HepG2 (cell line): ENCODE data around the gene ADD2. TPM values are rescaled to one million over a fixed set of nuclear protein-coding genes. Genes with fewer than 3 reads are reported as not detected.

Experiments used
- ATAC-seq: fragments of 200-7000 bp; cut with Tn5 transposase; 3 replicates; pipeline ENCODE4 v1.9.1; 2020; ENCODE audit warnings: mild to moderate bottlenecking, moderate library complexity
- BruUV-seq: library from RNA; stranded (reverse); fragments of 400-500 nt; replicated peaks from 2 replicates; lab custom pipeline; 2021; lab: Mats Ljungman, UMichigan
- CTCF ChIA-PET: fragments of 300-600 bp; formaldehyde crosslinking; extraction: SDS; loops from one replicate; lab custom pipeline; 2021; ENCODE audit warnings: low total read pairs, inconsistent platforms, low intra/inter-chr PET ratio; lab: Yijun Ruan, JAX
- POLR2A ChIA-PET: fragments of 350-600 bp; sonication (Branson Sonifier 250); formaldehyde crosslinking; loops from one replicate; lab custom pipeline; 2020; ENCODE audit warnings: antibody characterized with exemption, inconsistent platforms; lab: Yijun Ruan, JAX
- DNase-seq: peaks from one replicate; pipeline ENCODE4 v3.0.0-alpha.2; 2015; ENCODE audit warnings: low spot score
- FAIRE-seq: peaks from 3 replicates; lab custom pipeline; 2011; peaks lifted over from hg19 to GRCh38; lab: Jason Lieb, UNC
- H2AFZ ChIP-seq: one replicate; pipeline ENCODE4 v1.6.1; 2011; ENCODE audit warnings: low read length, inconsistent platforms
- H3K27ac ChIP-seq: fragments of 300-600 bp; 3 replicates; pipeline ENCODE4 v1.8.0; 2011; ENCODE audit warnings: mixed run types, mild to moderate bottlenecking, mixed read lengths, low read length, inconsistent platforms; ENCODE audit not compliant: insufficient read depth; ENCODE audit errors: extremely low read length
- H3K27me3 ChIP-seq, 2 experiments: fragments of 200-600 bp in 1 of 2; 2 replicates in 1 of 2; 3 replicates in 1 of 2; pipeline versions ENCODE4 v1.6.0 to v1.8.0; 2011; ENCODE audit warnings: low read length in 2 of 2, mild to moderate bottlenecking in 2 of 2, moderate library complexity in 2 of 2, inconsistent platforms in 1 of 2; ENCODE audit not compliant: insufficient read depth in 2 of 2, control insufficient read depth in 1 of 2
- H3K36me3 ChIP-seq, 2 experiments: fragments of 200-600 bp in 1 of 2; replicated peaks in 1 of 2; 2 replicates in 1 of 2; 3 replicates in 1 of 2; pipeline versions ENCODE4 v1.5.1 to v1.8.0; 2011; ENCODE audit warnings: low read length in 2 of 2, inconsistent platforms in 1 of 2; ENCODE audit not compliant: insufficient read depth in 2 of 2, control insufficient read depth in 1 of 2
- H3K4me1 ChIP-seq: 2 replicates; pipeline ENCODE4 v1.5.1; 2012; ENCODE audit warnings: low read length, inconsistent platforms; ENCODE audit not compliant: insufficient read depth
- H3K4me2 ChIP-seq: 2 replicates; pipeline ENCODE4 v1.6.0; 2011; ENCODE audit warnings: low read depth, low read length, inconsistent platforms
- H3K4me3 ChIP-seq, 3 experiments: fragments of 200-600 bp in 1 of 3; sonication (generic), shearing (Covaris generic) in 1 of 3; replicated peaks in 1 of 3; 2 replicates each; pipeline ENCODE4 v1.5.1; 2011 to 2016; ENCODE audit warnings: low read length in 3 of 3, inconsistent platforms in 2 of 3, low read depth in 2 of 3, mild to moderate bottlenecking in 2 of 3, control low read depth in 1 of 3, mixed read lengths in 1 of 3; ENCODE audit not compliant: insufficient read depth in 1 of 3
- H3K79me2 ChIP-seq: one replicate; pipeline ENCODE4 v1.6.1; 2011; ENCODE audit warnings: low read length, inconsistent platforms; ENCODE audit not compliant: insufficient read depth
- H3K9ac ChIP-seq: 2 replicates; pipeline ENCODE4 v1.6.0; 2011; ENCODE audit warnings: mild to moderate bottlenecking, low read depth, low read length, inconsistent platforms; ENCODE audit not compliant: insufficient read depth
- H3K9me3 ChIP-seq: 2 replicates; pipeline ENCODE4 v1.5.1; 2012; ENCODE audit warnings: mild to moderate bottlenecking, low read length
- H4K20me1 ChIP-seq: 2 replicates; pipeline ENCODE4 v1.6.0; 2011; ENCODE audit warnings: inconsistent platforms, mild to moderate bottlenecking, low read length, moderate library complexity; ENCODE audit not compliant: insufficient read depth
- FOXA3 ChIP-seq: IDR thresholded peaks from 2 replicates; pipeline ENCODE4 v1.6.1; 2016; ENCODE audit warnings: missing genetic modification reagents, missing compliant biosample characterization
- FOXK1 ChIP-seq: sonication (generic); formaldehyde crosslinking; IDR thresholded peaks from 2 replicates; pipeline ENCODE4 v1.4.0; 2020; ENCODE audit warnings: low read depth, missing genetic modification reagents, borderline replicate concordance
- FOXP4 ChIP-seq: sonication (generic); formaldehyde crosslinking; IDR thresholded peaks from 2 replicates; pipeline ENCODE4 v1.4.0; 2020; ENCODE audit warnings: missing genetic modification reagents
- KLF9 ChIP-seq: IDR thresholded peaks from 2 replicates; pipeline ENCODE4 v1.6.1; 2016; ENCODE audit warnings: low read depth
- MZF1 ChIP-seq: sonication (generic); formaldehyde crosslinking; IDR thresholded peaks from 2 replicates; pipeline ENCODE4 v1.8.1; 2023; ENCODE audit warnings: mild to moderate bottlenecking, missing genetic modification reagents, borderline replicate concordance
- NFIC ChIP-seq: IDR thresholded peaks from 2 replicates; pipeline ENCODE4 v1.6.1; 2012; ENCODE audit warnings: mild to moderate bottlenecking, low read length, inconsistent platforms
- SP5 ChIP-seq: IDR thresholded peaks from 2 replicates; pipeline ENCODE4 v1.6.1; 2016; ENCODE audit warnings: low read depth, borderline replicate concordance
- ZBTB40 ChIP-seq, 2 experiments: fragments of 450-650 bp in 1 of 2; sonication (generic) in 1 of 2; formaldehyde crosslinking in 1 of 2; IDR thresholded peaks; 2 replicates each; pipeline versions ENCODE4 v1.6.1 to v1.8.0; 2016 to 2022; ENCODE audit warnings: antibody characterized with exemption in 1 of 2, mild to moderate bottlenecking in 1 of 2, missing genetic modification reagents in 1 of 2
- WGBS: methylation state at CpG from one replicate; pipeline ENCODE4 v1.1.6; 2017; ENCODE audit warnings: low lambda C conversion rate; 5-methylcytosine and 5-hydroxymethylcytosine counted together
- in situ Hi-C: cut with HindIII; loops from 2 replicates; pipeline ENCODE4 v1.10.0; 2017; ENCODE audit warnings: low pct_unique_long_range_greater_than_20kb; ENCODE audit not compliant: extremely low pct_ligation_motif_present
- intact Hi-C: fragments of 100-400 bp; cut with micrococcal nuclease; formaldehyde crosslinking; loops from one replicate; pipeline ENCODE4 v1.10.0; 2022; ENCODE audit not compliant: unreplicated experiment
- polyA plus RNA-seq, 8 experiments: library from polyadenylated mRNA; depleted of rRNA in 3 of 8; stranded (reverse) in 7 of 8; unstranded in 1 of 8; fragments of >200 nt; fragmentation: Illumina TruSeq in 4 of 8; extraction: Trizol in 4 of 8; gene quantifications; 2 replicates each; pipeline versions ENCODE4 v1.2.1 to v1.2.3, GENCODE V29; 2011 to 2016; ENCODE audit warnings: low read depth in 4 of 8, missing spikeins in 1 of 8, mixed read lengths in 1 of 8; ENCODE audit not compliant: insufficient read depth in 1 of 8
- total RNA-seq, 5 experiments: library from RNA; depleted of rRNA; stranded (reverse); fragments of >200 nt; fragmentation: Illumina TruSeq; extraction: Trizol; gene quantifications; 2 replicates each; pipeline ENCODE4 v1.2.3, GENCODE V29; 2016; ENCODE audit warnings: low read depth in 1 of 5

Gene ADD2
- total and polyA plus RNA-seq, 2 of the 13 experiments (the other 11 are each of a cell fraction or from before 2014, with no cell fraction given), result 0.05 to 0.13 TPM

GRCh38 chr2:70627211-70627898, 140.6 kb downstream of the ADD2 start:
- Histone ChIP-seq H3K27me3 (peaks cover 1 to 32% of the 10 kb centered on the region in 2 experiments; a peak in 3 of 5 replicates), H2AFZ (no peak overlapping the region), H3K27ac (no peak overlapping the region), H3K9me3 (no peaks in the 10 kb centered on the region), H3K9ac (no peak overlapping the region), H3K36me3 (no peaks in the 10 kb centered on the region), H3K4me3 (no peak overlapping the region), H3K4me1 (peaks cover 21% of the 10 kb centered on the region), H4K20me1 (no peaks in the 10 kb centered on the region), H3K4me2 (no peak overlapping the region), H3K79me2 (no peaks in the 10 kb centered on the region)
- in situ Hi-C loops (no loop called here), intact Hi-C loops (no loop called here)
- ChIA-PET POLR2A (no interaction called here), CTCF (interaction anchor here (1.2 kb wide), 1 partner anchor 10 kb away, joined by 3 read pairs; no protein-coding TSS in a partner anchor)
- ATAC-seq, result no peak
- 5% methylated on average over 2 of the region's 2 CpGs for WGBS
- no peak for FAIRE-seq
- TF ChIP-seq KLF9 (CRISPR knock-in tag), result no peak
- peak; percentile 83 for TF ChIP-seq ZBTB40 (IDR thresholded peaks at IDR 0.05)
- peak; percentile 99 for TF ChIP-seq ZBTB40 (CRISPR knock-in tag; IDR thresholded peaks at IDR 0.05)
- TF ChIP-seq SP5 (CRISPR knock-in tag), result 0 out of 2 replicates have a peak, but pooled peaks have one; percentile 15
- 0 out of 2 replicates have a peak, but pooled peaks have one; percentile 14 for TF ChIP-seq FOXA3 (CRISPR knock-in tag)
- TF ChIP-seq FOXK1 (CRISPR knock-in tag), result peak; percentile 26; the same call in 1 of the 2 replicates
- TF ChIP-seq FOXP4 (CRISPR knock-in tag), result 0 out of 2 replicates have a peak, but pooled peaks have one; percentile 15
- no peak for TF ChIP-seq MZF1 (CRISPR knock-in tag)
- TF ChIP-seq NFIC, result 0 out of 2 replicates have a peak, but pooled peaks have one; percentile 44
- BruUV-seq, result no TSS peak
- DNase-seq, result peak; percentile 24
